Peyer's patch (tissue), 4 donors: ENCODE data around the gene ZFP36L2. TPM values are rescaled to one million over a fixed set of nuclear protein-coding genes. Genes with fewer than 3 reads are reported as not detected.

Experiments
- DNase-seq, 3 donors: peaks; one replicate each; pipeline ENCODE4 v3.0.0-alpha.2; 2017 to 2019
- H3K27ac ChIP-seq, 4 donors: fragments of 200-600 bp; sonication (generic); one replicate each; pipeline ENCODE4 v1.5.1; 2016 to 2019
- H3K27me3 ChIP-seq, 2 donors: fragments of 200-600 bp; sonication (generic); one replicate each; pipeline ENCODE4 v1.5.1; 2019
- H3K36me3 ChIP-seq, 3 donors: fragments of 200-600 bp; sonication (generic); one replicate each; pipeline ENCODE4 v1.5.1; 2016 to 2019
- H3K4me1 ChIP-seq, 4 donors: fragments of 200-600 bp; sonication (generic); one replicate each; pipeline ENCODE4 v1.5.1; 2016 to 2019
- H3K4me3 ChIP-seq, 4 donors: fragments of 200-600 bp; sonication (generic); 1 replicate in 3 of 4; 2 replicates in 1 of 4; pipeline ENCODE4 v1.5.1; 2016 to 2019; ENCODE audit warnings: mild to moderate bottlenecking in 1 of 4
- H3K9me3 ChIP-seq, 4 donors: fragments of 200-600 bp; sonication (generic); one replicate each; pipeline ENCODE4 v1.5.1; 2016 to 2019; ENCODE audit warnings: mild to moderate bottlenecking in 1 of 4
- CTCF ChIP-seq, 6 experiments: fragments of 450-650 bp in 4 of 6; fragments of 200-600 bp in 2 of 6; sonication (generic) in 1 of 6; IDR thresholded peaks; one replicate each; pipeline ENCODE4 v1.5.1; 2017 to 2019; ENCODE audit warnings: antibody characterized with exemption in 6 of 6, mild to moderate bottlenecking in 3 of 6, moderate library complexity in 1 of 6
- POLR2A ChIP-seq, 2 donors: fragments of 450-650 bp; IDR thresholded peaks; one replicate each; pipeline ENCODE4 v1.5.1; 2017; ENCODE audit warnings: antibody characterized with exemption in 2 of 2, mild to moderate bottlenecking in 2 of 2, moderate library complexity in 2 of 2
- total RNA-seq, 4 donors: library from RNA; depleted of rRNA; stranded (reverse); fragments of >200 nt; gene quantifications; one replicate each; pipeline ENCODE4 v1.1.0, GENCODE V29; 2016

The ZFP36L2 gene
- total RNA-seq, 4 donors from 2014 or later, result 90.4 to 227 (median 148) TPM

- Histone ChIP-seq H3K27ac (peak overlapping the region in 3 of 4 donors; percentile 10 to 71 (median 11)), H3K36me3 (no peaks in the 10 kb centered on the region), H3K4me3 (no peak overlapping the region), H3K9me3 (no peaks in the 10 kb centered on the region), H3K27me3 (no peaks in the 10 kb centered on the region), H3K4me1 (peaks cover 0 to 21% (median 2%) of the 10 kb centered on the region in 4 donors)
- TF ChIP-seq POLR2A (IDR thresholded peaks at IDR 0.05), result no peak
- no peak for TF ChIP-seq CTCF (IDR thresholded peaks at IDR 0.05)
- DNase-seq, result peak in 1 of 3 donors; percentile 55
Observed at GRCh38 chr2:43266711-43267111, 40.3 kb upstream of the ZFP36L2 start.

DNA sequence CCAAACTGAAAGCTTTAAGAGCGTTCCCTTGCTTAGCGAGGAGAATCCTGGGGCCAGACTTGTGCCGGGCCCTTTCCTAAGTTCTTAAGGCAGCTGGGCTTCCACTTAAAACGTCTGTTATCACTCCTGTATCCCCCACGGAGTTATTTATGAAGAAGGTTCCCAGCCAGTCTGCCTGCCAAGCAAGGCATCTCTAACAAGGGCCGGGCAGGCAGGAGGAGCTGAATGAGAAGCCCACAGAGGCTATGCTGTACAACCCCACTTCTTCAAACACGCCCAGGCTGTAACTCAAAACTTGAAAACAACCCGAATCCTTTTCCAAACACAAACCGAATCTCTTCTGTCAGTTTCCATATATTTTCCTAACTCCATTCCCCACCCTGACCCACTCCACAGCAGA, 39.0 kb upstream of the ZFP36L2 start:
- Histone ChIP-seq H3K4me1 (peaks cover 0 to 21% (median 2%) of the 10 kb centered on the region in 4 donors), H3K4me3 (no peak overlapping the region), H3K36me3 (no peaks in the 10 kb centered on the region), H3K27ac (peak overlapping the region; percentile 4 to 71 (median 22)), H3K9me3 (no peaks in the 10 kb centered on the region), H3K27me3 (no peaks in the 10 kb centered on the region)
- DNase-seq, result no peak
- no peak for TF ChIP-seq CTCF (IDR thresholded peaks at IDR 0.05)
- TF ChIP-seq POLR2A (IDR thresholded peaks at IDR 0.05), result no peak

DNA sequence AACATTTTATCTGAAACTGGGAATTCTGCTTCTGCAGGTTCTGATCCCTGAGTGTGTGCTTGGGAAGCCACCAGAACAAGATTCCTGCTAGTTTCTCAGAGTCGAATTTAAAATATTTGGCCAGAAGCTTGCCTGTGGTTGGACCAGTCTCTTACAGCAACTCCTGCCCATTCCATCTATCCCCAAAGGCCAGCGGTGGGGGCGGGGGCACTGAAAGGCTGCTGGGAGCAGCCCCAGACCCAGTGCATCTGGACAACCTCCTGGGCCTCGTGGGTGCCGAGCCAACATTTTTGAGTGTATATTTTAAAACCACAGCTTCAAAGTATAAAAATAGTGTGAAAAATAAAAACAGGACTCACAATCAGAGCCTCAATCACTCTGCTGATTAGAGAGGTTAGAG, 38.6 kb upstream of the ZFP36L2 start:
- Histone ChIP-seq H3K27me3 (no peaks in the 10 kb centered on the region), H3K27ac (peak overlapping the region in 3 of 4 donors; percentile 10 to 71 (median 33)), H3K36me3 (no peaks in the 10 kb centered on the region), H3K4me3 (no peak overlapping the region), H3K4me1 (peaks cover 0 to 19% (median 2%) of the 10 kb centered on the region in 4 donors), H3K9me3 (no peaks in the 10 kb centered on the region)
- TF ChIP-seq POLR2A (IDR thresholded peaks at IDR 0.05), result no peak
- no peak for TF ChIP-seq CTCF (IDR thresholded peaks at IDR 0.05)
- no peak for DNase-seq

DNA sequence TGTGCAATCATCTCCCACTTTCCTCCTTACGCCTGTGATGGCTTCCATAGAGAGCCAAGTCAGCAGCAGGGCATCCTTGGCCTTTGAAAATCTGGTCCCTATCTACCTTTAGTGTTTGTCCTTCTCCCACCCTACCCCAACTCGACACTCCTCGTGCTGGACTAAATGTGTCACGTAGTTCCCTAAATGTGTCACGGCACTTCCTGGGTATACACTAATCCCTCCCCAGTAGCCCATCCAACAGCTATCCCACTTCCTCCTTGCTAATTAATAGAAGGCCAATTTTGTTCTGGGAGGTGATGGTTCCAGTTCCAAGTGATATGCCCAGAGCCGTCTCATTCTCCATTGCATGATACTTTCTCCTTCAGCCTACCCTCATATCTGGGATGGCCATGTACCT, 36.5 kb upstream of the ZFP36L2 start:
- Histone ChIP-seq H3K27ac (no peak overlapping the region), H3K27me3 (no peaks in the 10 kb centered on the region), H3K4me1 (no peaks in the 10 kb centered on the region), H3K4me3 (no peak overlapping the region), H3K36me3 (no peaks in the 10 kb centered on the region), H3K9me3 (no peaks in the 10 kb centered on the region)
- TF ChIP-seq CTCF (IDR thresholded peaks at IDR 0.05) (no peak), POLR2A (IDR thresholded peaks at IDR 0.05) (no peak)
- DNase-seq, result no peak

DNA sequence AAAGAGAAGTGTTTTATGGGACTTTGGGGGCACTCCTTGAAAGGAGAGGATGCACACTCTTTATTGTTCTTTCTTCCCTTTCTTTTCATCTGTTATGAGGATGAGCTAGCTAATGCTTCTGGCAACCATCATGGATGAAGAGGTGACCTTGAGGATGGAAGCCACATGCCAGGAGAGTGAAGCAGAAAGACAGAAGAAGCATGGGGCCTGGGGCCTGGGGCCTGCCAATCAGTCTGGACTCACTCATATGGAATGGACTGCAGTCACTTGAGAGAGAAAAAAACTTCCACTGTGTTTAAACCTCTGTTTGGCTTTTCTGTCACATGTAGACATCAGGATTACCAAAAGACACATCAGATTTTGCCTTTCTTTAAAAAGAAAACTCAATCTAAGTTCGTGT, 35.8 kb upstream of the ZFP36L2 start:
- no peak overlapping the region for H3K27ac ChIP-seq
- peaks cover 0 to 2% (median 0%) of the 10 kb centered on the region in 3 donors for H3K36me3 ChIP-seq
- no peak for DNase-seq
- H3K9me3 ChIP-seq, result no peaks in the 10 kb centered on the region
- H3K27me3 ChIP-seq, result no peaks in the 10 kb centered on the region
- H3K4me1 ChIP-seq, result no peaks in the 10 kb centered on the region
- TF ChIP-seq CTCF (IDR thresholded peaks at IDR 0.05), result no peak
- TF ChIP-seq POLR2A (IDR thresholded peaks at IDR 0.05), result no peak
- H3K4me3 ChIP-seq, result no peak overlapping the region

- no peaks in the 10 kb centered on the region for H3K9me3 ChIP-seq
- no peak overlapping the region for H3K4me3 ChIP-seq
- TF ChIP-seq POLR2A (IDR thresholded peaks at IDR 0.05) (no peak), CTCF (IDR thresholded peaks at IDR 0.05) (no peak)
- no peak overlapping the region for H3K27ac ChIP-seq
- peaks cover 0 to 9% (median 0%) of the 10 kb centered on the region in 4 donors for H3K4me1 ChIP-seq
- no peak for DNase-seq
- no peaks in the 10 kb centered on the region for H3K27me3 ChIP-seq
- peaks cover 0 to 4% (median 0%) of the 10 kb centered on the region in 3 donors for H3K36me3 ChIP-seq
Observed at GRCh38 chr2:43259512-43259911, 33.1 kb upstream of the ZFP36L2 start.
